Spleen (tissue), 11 donors: ENCODE results near the gene NABP1. TPM values are rescaled to one million over a fixed set of nuclear protein-coding genes. Genes with fewer than 3 reads are reported as not detected.

Experiments used
- DNase-seq: peaks from one replicate; pipeline ENCODE4 v3.0.0-alpha.2; 2020
- H3K27ac ChIP-seq, 8 donors: fragments of 200-600 bp; sonication (generic) in 7 of 8; 1 replicate in 4 of 8; 2 replicates in 4 of 8; pipeline versions ENCODE4 v1.5.0 to v1.8.0; 2016 to 2021; ENCODE audit warnings: inconsistent platforms in 4 of 8, mild to moderate bottlenecking in 4 of 8, moderate library complexity in 1 of 8
- H3K27me3 ChIP-seq, 7 donors: fragments of 200-600 bp; sonication (generic) in 6 of 7; replicated peaks in 1 of 7; 1 replicate in 4 of 7; 2 replicates in 3 of 7; pipeline versions ENCODE4 v1.5.0 to v1.8.0; 2016 to 2021; ENCODE audit warnings: inconsistent platforms in 3 of 7, mild to moderate bottlenecking in 1 of 7
- H3K36me3 ChIP-seq, 6 donors: fragments of 200-600 bp; sonication (generic) in 5 of 6; 1 replicate in 4 of 6; 2 replicates in 2 of 6; pipeline versions ENCODE4 v1.5.0 to v1.8.0; 2016 to 2021; ENCODE audit warnings: inconsistent platforms in 2 of 6
- H3K4me1 ChIP-seq, 6 donors: fragments of 200-600 bp; sonication (generic) in 5 of 6; 1 replicate in 3 of 6; 2 replicates in 3 of 6; pipeline versions ENCODE4 v1.5.0 to v1.8.0; 2016 to 2021; ENCODE audit warnings: inconsistent platforms in 3 of 6
- H3K4me3 ChIP-seq, 8 donors: fragments of 200-600 bp; sonication (generic) in 7 of 8; 1 replicate in 4 of 8; 2 replicates in 4 of 8; pipeline versions ENCODE4 v1.5.0 to v1.8.0; 2016 to 2021; ENCODE audit warnings: inconsistent platforms in 4 of 8, mild to moderate bottlenecking in 4 of 8, moderate library complexity in 2 of 8
- H3K9me3 ChIP-seq, 8 donors: fragments of 200-600 bp; sonication (generic) in 7 of 8; 1 replicate in 4 of 8; 2 replicates in 4 of 8; pipeline versions ENCODE4 v1.5.0 to v1.8.0; 2016 to 2021; ENCODE audit warnings: inconsistent platforms in 4 of 8
- CTCF ChIP-seq, 11 experiments: fragments of 200-600 bp in 7 of 11; fragments of 450-650 bp in 4 of 11; sonication (generic) in 4 of 11; IDR thresholded peaks in 8 of 11; conservative IDR thresholded peaks in 3 of 11; 1 replicate in 7 of 11; 2 replicates in 4 of 11; pipeline versions ENCODE4 v1.4.0 to v1.8.0; 2016 to 2021; ENCODE audit warnings: antibody characterized with exemption in 11 of 11, inconsistent platforms in 4 of 11, mild to moderate bottlenecking in 1 of 11
- POLR2A ChIP-seq, 3 donors: fragments of 450-650 bp; IDR thresholded peaks; one replicate each; pipeline ENCODE4 v1.5.1; 2017; ENCODE audit warnings: antibody characterized with exemption in 3 of 3, mild to moderate bottlenecking in 1 of 3
- POLR2AphosphoS5 ChIP-seq, 3 donors: sonication (generic); formaldehyde crosslinking; IDR thresholded peaks; one replicate each; pipeline ENCODE4 v1.5.1; 2017; ENCODE audit warnings: antibody characterized with exemption in 3 of 3
- WGBS, 5 donors: extraction: QIAGEN DNeasy Blood & Tissue Kit in 3 of 5; methylation state at CpG; one replicate each; pipeline versions ENCODE4 v1.1.5 to v1.1.7; 2013 to 2018; 5-methylcytosine and 5-hydroxymethylcytosine counted together
- intact Hi-C: fragments of 100-400 bp; cut with DNase I; formaldehyde crosslinking; loops from one replicate; pipeline ENCODE4 v1.15.0; 2023; ENCODE audit warnings: low total_unique reads
- polyA plus RNA-seq, 3 donors: library from polyadenylated mRNA; stranded (reverse); fragments of 200-250 nt; gene quantifications; one replicate each; pipeline ENCODE4 v1.2.1, GENCODE V29; 2013
- total RNA-seq, 7 donors: library from RNA; depleted of rRNA in 3 of 7; stranded (reverse); fragments of >200 nt in 3 of 7; fragmentation: NEBNext Ultra II Directional in 4 of 7; extraction: Animal tissue kit (Norgen Biotek cat#: 25700) in 4 of 7; gene quantifications; one replicate each; pipeline versions ENCODE4 v1.1.0 to v1.2.1, GENCODE V29; 2016 to 2021
- donor health status: healthy with polysubstance abuse.
- donor health status: DM: no; HTN: no; CAD: no; lungs with moderate emphysema.
- donor health status: DM: no; HTN: no; CAD: no.
- donor health status: Bipolar disorder and iron deficiency.
- donor health status: healthy.
- donor health status: DM: no; HTN: no; CAD: no.
- donor health status: DM: yes; HTN: yes; CAD: no.

NABP1 gene
- total and polyA plus RNA-seq, 10 donors: 33.0 to 292 (median 176) TPM

- Histone ChIP-seq H3K4me1 (no peaks in the 10 kb centered on the region), H3K27ac (no peak overlapping the region), H3K36me3 (peaks cover 0 to 20% (median 0%) of the 10 kb centered on the region in 6 donors), H3K27me3 (no peaks in the 10 kb centered on the region), H3K9me3 (no peaks in the 10 kb centered on the region), H3K4me3 (no peak overlapping the region)
- intact Hi-C loops: no loop called here
- 91 to 95% (median 93%) methylated on average over 2 of the region's 2 CpGs for WGBS, 5 donors
- no peak for TF ChIP-seq CTCF (IDR thresholded peaks at IDR 0.05 in 8 of 11, conservative IDR thresholded peaks at IDR 0.05 in 3 of 11)
- no peak for TF ChIP-seq POLR2AphosphoS5 (IDR thresholded peaks at IDR 0.05)
- TF ChIP-seq POLR2A (IDR thresholded peaks at IDR 0.05): no peak
- DNase-seq: no peak
Measured at GRCh38 chr2:191711621-191712020, 33.7 kb downstream of the NABP1 start.

- Histone ChIP-seq H3K27me3 (no peaks in the 10 kb centered on the region), H3K27ac (no peak overlapping the region), H3K4me3 (no peak overlapping the region), H3K4me1 (no peaks in the 10 kb centered on the region), H3K9me3 (no peaks in the 10 kb centered on the region), H3K36me3 (peaks cover 0 to 11% (median 0%) of the 10 kb centered on the region in 6 donors)
- 38 to 100% (median 80%) methylated on average over 1 of the region's 1 CpG for WGBS, 5 donors
- intact Hi-C loops: no loop called here
- DNase-seq: no peak
- no peak for TF ChIP-seq POLR2AphosphoS5 (IDR thresholded peaks at IDR 0.05)
- TF ChIP-seq POLR2A (IDR thresholded peaks at IDR 0.05): no peak
- TF ChIP-seq CTCF (IDR thresholded peaks at IDR 0.05 in 8 of 11, conservative IDR thresholded peaks at IDR 0.05 in 3 of 11): no peak
Measured at GRCh38 chr2:191713837-191714236, 35.9 kb downstream of the NABP1 start.

GRCh38 chr2:191714925-191715324, 37.0 kb downstream of the NABP1 start:
- 91 to 97% (median 93%) methylated on average over 4 of the region's 4 CpGs for WGBS, 5 donors
- no peak overlapping the region for H3K27ac ChIP-seq
- intact Hi-C loops: no loop called here
- DNase-seq: no peak
- H3K27me3 ChIP-seq: no peaks in the 10 kb centered on the region
- H3K9me3 ChIP-seq: no peaks in the 10 kb centered on the region
- TF ChIP-seq CTCF (IDR thresholded peaks at IDR 0.05 in 8 of 11, conservative IDR thresholded peaks at IDR 0.05 in 3 of 11): no peak
- no peak overlapping the region for H3K4me3 ChIP-seq
- H3K36me3 ChIP-seq: no peaks in the 10 kb centered on the region
- no peaks in the 10 kb centered on the region for H3K4me1 ChIP-seq

- Histone ChIP-seq H3K9me3 (no peaks in the 10 kb centered on the region), H3K4me3 (no peak overlapping the region), H3K27me3 (no peaks in the 10 kb centered on the region), H3K27ac (no peak overlapping the region), H3K4me1 (no peaks in the 10 kb centered on the region), H3K36me3 (no peaks in the 10 kb centered on the region)
- intact Hi-C loops: no loop called here
- no peak for DNase-seq
- WGBS, 5 donors: 87 to 96% (median 92%) methylated on average over 2 of the region's 2 CpGs
- TF ChIP-seq CTCF (IDR thresholded peaks at IDR 0.05 in 8 of 11, conservative IDR thresholded peaks at IDR 0.05 in 3 of 11) (no peak), POLR2A (IDR thresholded peaks at IDR 0.05) (no peak)
Measured at GRCh38 chr2:191715471-191715870, 37.5 kb downstream of the NABP1 start.
